GM12892 (cell line): Measurements from ENCODE around the gene DRAP1.

ENCODE experiments used
- POLR2A ChIP-seq: IDR thresholded peaks from 2 replicates; pipeline ENCODE4 v1.6.1; 2011; ENCODE audit warnings: low read depth, low read length, control low read depth
- TAF1 ChIP-seq: IDR thresholded peaks from 2 replicates; pipeline ENCODE4 v1.6.1; 2011; ENCODE audit warnings: low read depth, mild to moderate bottlenecking, control low read depth, low read length, borderline replicate concordance

DNA sequence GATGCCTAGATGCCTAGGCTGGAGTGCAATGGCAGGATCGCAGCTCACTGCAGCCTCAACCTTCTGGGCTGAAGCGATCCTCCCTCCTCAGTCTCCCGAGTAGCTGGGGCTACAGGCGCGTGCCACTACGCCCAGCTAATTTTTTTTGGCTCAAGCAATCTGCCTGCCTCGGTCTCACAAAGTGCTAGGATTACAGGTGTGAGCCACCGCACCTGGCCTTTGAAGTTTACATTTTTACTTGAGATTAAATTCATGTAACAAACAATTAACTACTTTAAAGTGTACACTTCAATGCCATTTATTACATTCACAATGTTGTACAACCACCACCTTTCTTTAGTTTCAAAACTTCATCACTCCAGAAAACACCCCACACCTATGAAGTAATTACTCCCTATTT lies 15.5 kb upstream of the DRAP1 start:
- TF ChIP-seq TAF1 (no peak), POLR2A (no peak)
